CD14-positive monocyte (primary cell): ENCODE data around the gene DSG3. TPM values are rescaled to one million over a fixed set of nuclear protein-coding genes. Genes with fewer than 3 reads are reported as not detected.

Experiments used
- DNase-seq, 3 donors: peaks; one replicate each; pipeline ENCODE4 v3.0.0-alpha.2; 2011 to 2022
- H2AFZ ChIP-seq: 2 replicates; pipeline ENCODE4 v1.6.0; 2012; ENCODE audit warnings: mild to moderate bottlenecking, low read depth, low read length, inconsistent platforms; ENCODE audit not compliant: insufficient read depth, poor library complexity, severe bottlenecking
- H3K27ac ChIP-seq, 2 donors: 1 replicate in 1 of 2; 2 replicates in 1 of 2; pipeline ENCODE4 v1.5.1; 2012 to 2013; ENCODE audit warnings: low read length in 2 of 2, control low read depth in 1 of 2, inconsistent platforms in 1 of 2, low read depth in 1 of 2, mild to moderate bottlenecking in 1 of 2
- H3K27me3 ChIP-seq, 2 donors: one replicate each; pipeline versions ENCODE4 v1.6.0 to v1.6.1; 2011 to 2013; ENCODE audit warnings: low read length in 2 of 2; ENCODE audit not compliant: control insufficient read depth in 2 of 2, insufficient read depth in 2 of 2
- H3K36me3 ChIP-seq, 2 donors: replicated peaks in 1 of 2; 1 replicate in 1 of 2; 2 replicates in 1 of 2; pipeline versions ENCODE4 v1.5.1 to v1.6.1; 2012 to 2013; ENCODE audit warnings: low read length in 2 of 2, control low read depth in 1 of 2, inconsistent platforms in 1 of 2, mild to moderate bottlenecking in 1 of 2; ENCODE audit not compliant: insufficient read depth in 2 of 2, control insufficient read depth in 1 of 2
- H3K4me1 ChIP-seq, 2 donors: 1 replicate in 1 of 2; 2 replicates in 1 of 2; pipeline versions ENCODE4 v1.5.1 to v1.6.1; 2012 to 2013; ENCODE audit warnings: low read length in 2 of 2, control low read depth in 1 of 2, inconsistent platforms in 1 of 2, mild to moderate bottlenecking in 1 of 2, moderate library complexity in 1 of 2; ENCODE audit not compliant: insufficient read depth in 2 of 2, control insufficient read depth in 1 of 2
- H3K4me2 ChIP-seq: replicated peaks from 2 replicates; pipeline ENCODE3; 2012; ENCODE audit warnings: low read length, moderate library complexity, mild to moderate bottlenecking; ENCODE audit not compliant: poor library complexity, severe bottlenecking; ENCODE audit errors: extremely low read depth
- H3K4me3 ChIP-seq, 3 experiments: fragments of 200-600 bp in 1 of 3; sonication (generic) in 1 of 3; replicated peaks in 1 of 3; 1 replicate in 2 of 3; 2 replicates in 1 of 3; pipeline ENCODE4 v1.5.1; 2011 to 2013; ENCODE audit warnings: low read length in 3 of 3, mild to moderate bottlenecking in 3 of 3, control low read depth in 2 of 3, low read depth in 2 of 3, inconsistent platforms in 1 of 3, moderate library complexity in 1 of 3
- H3K79me2 ChIP-seq: 2 replicates; pipeline ENCODE4 v1.6.0; 2012; ENCODE audit warnings: mild to moderate bottlenecking, control low read depth, inconsistent platforms, low read length, moderate library complexity; ENCODE audit not compliant: insufficient read depth
- H3K9ac ChIP-seq: 2 replicates; pipeline ENCODE4 v1.6.0; 2017; ENCODE audit warnings: low read length, mild to moderate bottlenecking; ENCODE audit not compliant: insufficient read depth, poor library complexity, severe bottlenecking
- H3K9me3 ChIP-seq, 2 donors: replicated peaks in 1 of 2; 1 replicate in 1 of 2; 2 replicates in 1 of 2; pipeline versions ENCODE4 v1.5.1 to v1.6.1; 2012 to 2013; ENCODE audit warnings: low read length in 2 of 2, control low read depth in 1 of 2; ENCODE audit not compliant: control insufficient read depth in 1 of 2, insufficient read depth in 1 of 2
- H4K20me1 ChIP-seq: 2 replicates; pipeline ENCODE4 v1.6.0; 2012; ENCODE audit warnings: mild to moderate bottlenecking, low read length, control low read depth, moderate library complexity; ENCODE audit not compliant: insufficient read depth
- H3K27ac Mint-ChIP-seq, 7 donors: one replicate each; pipeline ENCODE4 v1.8.0; 2020; ENCODE audit warnings: mild to moderate bottlenecking in 7 of 7, mixed read lengths in 7 of 7, moderate library complexity in 6 of 7, inconsistent platforms in 2 of 7
- H3K27me3 Mint-ChIP-seq, 3 donors: one replicate each; pipeline ENCODE4 v1.8.0; 2021 to 2022; ENCODE audit warnings: low read depth in 3 of 3, mild to moderate bottlenecking in 3 of 3, mixed read lengths in 3 of 3, moderate library complexity in 3 of 3, inconsistent platforms in 1 of 3
- H3K36me3 Mint-ChIP-seq, 2 donors: one replicate each; pipeline ENCODE4 v1.8.0; 2020; ENCODE audit warnings: mixed read lengths in 2 of 2, inconsistent platforms in 1 of 2, mild to moderate bottlenecking in 1 of 2
- H3K4me1 Mint-ChIP-seq: one replicate; pipeline ENCODE4 v1.8.0; 2020; ENCODE audit warnings: mild to moderate bottlenecking, mixed read lengths
- H3K4me3 Mint-ChIP-seq, 2 donors: one replicate each; pipeline ENCODE4 v1.8.0; 2020; ENCODE audit warnings: mild to moderate bottlenecking in 2 of 2, mixed read lengths in 2 of 2, moderate library complexity in 1 of 2
- H3K9me3 Mint-ChIP-seq, 7 donors: one replicate each; pipeline ENCODE4 v1.8.0; 2020 to 2022; ENCODE audit warnings: mixed read lengths in 7 of 7, mild to moderate bottlenecking in 6 of 7, moderate library complexity in 6 of 7, inconsistent platforms in 2 of 7
- WGBS: methylation state at CpG from one replicate; pipeline ENCODE4 v1.1.5; 2013; ENCODE audit warnings: missing lambda C conversion rate; ENCODE audit not compliant: insufficient coverage; 5-methylcytosine and 5-hydroxymethylcytosine counted together
- intact Hi-C, 2 donors: fragments of 100-400 bp; cut with micrococcal nuclease; formaldehyde crosslinking; loops; one replicate each; pipeline versions ENCODE4 v1.15.0 to v1.15.1; 2023
- polyA plus RNA-seq, 3 donors: library from polyadenylated mRNA; depleted of rRNA in 1 of 3; unstranded in 2 of 3; stranded (reverse) in 1 of 3; fragments of 300-500 nt in 2 of 3; fragments of >200 nt in 1 of 3; fragmentation: Illumina TruSeq in 2 of 3; gene quantifications; 1 replicate in 2 of 3; 2 replicates in 1 of 3; pipeline ENCODE4 v1.2.3, GENCODE V29; 2012 to 2021
- TF ChIP-seq, protein P1 (sequence below): fragments of 200-600 bp; IDR thresholded peaks from one replicate; pipeline ENCODE4 v1.8.0; 2022; ENCODE audit warnings: antibody characterized with exemption, mild to moderate bottlenecking

DSG3 gene
- polyA plus RNA-seq, 3 donors = not detected

DNA sequence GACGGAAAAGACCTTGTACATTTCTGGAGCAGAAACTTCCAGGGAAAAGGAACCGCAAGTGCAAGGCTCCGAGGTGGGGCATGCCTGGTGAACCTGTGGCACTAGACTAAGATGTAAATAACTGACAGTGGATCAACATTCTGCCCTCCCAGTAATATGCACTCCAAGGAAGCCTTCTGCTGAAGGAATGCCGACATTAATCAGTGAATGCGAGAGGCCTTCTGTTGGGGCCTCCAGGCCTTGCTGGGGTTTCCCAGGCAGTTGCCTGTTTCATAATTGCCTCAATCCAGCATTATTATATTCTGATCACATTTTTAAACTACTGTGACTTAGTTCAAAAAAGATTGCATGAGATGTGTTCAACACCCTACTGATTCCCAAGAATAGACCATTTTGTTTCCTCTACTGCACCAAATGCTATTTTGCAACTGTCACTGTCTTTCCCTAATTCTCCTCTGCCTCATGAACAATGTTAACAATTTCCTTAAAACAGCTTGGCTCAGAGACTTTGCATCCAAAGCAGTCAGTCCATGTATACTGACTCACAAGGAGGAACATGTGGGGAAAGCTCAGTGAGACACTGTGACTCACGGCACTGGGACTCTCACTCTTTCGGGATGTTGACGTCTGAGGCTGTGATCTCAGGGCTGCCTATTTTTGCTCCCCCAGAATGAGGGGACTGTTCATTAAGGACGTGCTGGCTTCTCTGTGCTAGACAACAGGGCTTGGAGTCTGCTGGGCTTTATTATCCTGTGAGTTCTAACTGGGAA is 39.9 kb downstream of the DSG3 start:
- H3K4me1 Mint-ChIP-seq = no peaks in the 10 kb centered on the region
- Histone ChIP-seq H3K4me3 (no peak overlapping the region), H3K27ac (no peak overlapping the region), H3K4me1 (no peaks in the 10 kb centered on the region), H3K36me3 (no peaks in the 10 kb centered on the region), H2AFZ (no peak overlapping the region), H3K4me2 (no peak overlapping the region), H3K27me3 (peaks cover 0 to 2% of the 10 kb centered on the region in 2 donors), H3K79me2 (no peaks in the 10 kb centered on the region), H3K9me3 (no peaks in the 10 kb centered on the region), H4K20me1 (no peaks in the 10 kb centered on the region), H3K9ac (no peak overlapping the region)
- DNase-seq = no peak
- H3K4me3 Mint-ChIP-seq = no peak overlapping the region
- peaks cover 0 to 4% (median 1%) of the 10 kb centered on the region in 7 donors for H3K9me3 Mint-ChIP-seq
- TF ChIP-seq, protein P1, sequence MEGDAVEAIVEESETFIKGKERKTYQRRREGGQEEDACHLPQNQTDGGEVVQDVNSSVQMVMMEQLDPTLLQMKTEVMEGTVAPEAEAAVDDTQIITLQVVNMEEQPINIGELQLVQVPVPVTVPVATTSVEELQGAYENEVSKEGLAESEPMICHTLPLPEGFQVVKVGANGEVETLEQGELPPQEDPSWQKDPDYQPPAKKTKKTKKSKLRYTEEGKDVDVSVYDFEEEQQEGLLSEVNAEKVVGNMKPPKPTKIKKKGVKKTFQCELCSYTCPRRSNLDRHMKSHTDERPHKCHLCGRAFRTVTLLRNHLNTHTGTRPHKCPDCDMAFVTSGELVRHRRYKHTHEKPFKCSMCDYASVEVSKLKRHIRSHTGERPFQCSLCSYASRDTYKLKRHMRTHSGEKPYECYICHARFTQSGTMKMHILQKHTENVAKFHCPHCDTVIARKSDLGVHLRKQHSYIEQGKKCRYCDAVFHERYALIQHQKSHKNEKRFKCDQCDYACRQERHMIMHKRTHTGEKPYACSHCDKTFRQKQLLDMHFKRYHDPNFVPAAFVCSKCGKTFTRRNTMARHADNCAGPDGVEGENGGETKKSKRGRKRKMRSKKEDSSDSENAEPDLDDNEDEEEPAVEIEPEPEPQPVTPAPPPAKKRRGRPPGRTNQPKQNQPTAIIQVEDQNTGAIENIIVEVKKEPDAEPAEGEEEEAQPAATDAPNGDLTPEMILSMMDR = no peak
- no peaks in the 10 kb centered on the region for H3K36me3 Mint-ChIP-seq
- H3K27ac Mint-ChIP-seq = peak overlapping the region in 1 of 7 donors; percentile 37
- intact Hi-C loops = no loop called here
- peaks cover 2 to 4% (median 3%) of the 10 kb centered on the region in 3 donors for H3K27me3 Mint-ChIP-seq
- 93% methylated on average over 8 of the region's 9 CpGs for WGBS

DNA sequence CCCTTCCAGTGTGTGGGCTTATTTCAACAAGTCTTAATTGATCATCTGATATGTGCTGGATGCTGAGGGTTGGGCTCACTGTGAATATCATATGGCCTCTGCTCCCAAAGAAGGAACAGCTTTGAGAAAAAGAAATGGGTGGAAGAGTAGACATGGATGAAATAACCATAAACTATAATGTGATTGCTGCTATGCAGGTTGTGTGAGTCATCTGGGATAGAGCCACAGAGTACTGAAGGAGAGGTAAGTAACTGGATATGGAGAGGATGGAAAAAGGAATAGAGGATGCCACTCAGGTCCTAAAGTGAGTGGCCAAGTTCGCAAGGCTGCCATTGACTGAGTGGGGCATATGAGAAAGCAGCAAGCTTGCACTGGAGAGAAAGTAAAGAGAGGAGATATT is 41.8 kb downstream of the DSG3 start:
- peak overlapping the region in 1 of 7 donors; percentile 2 for H3K27ac Mint-ChIP-seq
- Histone ChIP-seq H3K4me1 (no peaks in the 10 kb centered on the region), H3K9me3 (no peaks in the 10 kb centered on the region), H3K27me3 (peaks cover 0 to 2% of the 10 kb centered on the region in 2 donors), H3K36me3 (no peaks in the 10 kb centered on the region), H4K20me1 (no peaks in the 10 kb centered on the region), H3K4me2 (no peak overlapping the region), H3K4me3 (no peak overlapping the region), H3K9ac (no peak overlapping the region), H3K27ac (no peak overlapping the region), H2AFZ (no peak overlapping the region), H3K79me2 (no peaks in the 10 kb centered on the region)
- intact Hi-C loops = no loop called here
- H3K4me3 Mint-ChIP-seq = no peak overlapping the region
- H3K4me1 Mint-ChIP-seq = no peaks in the 10 kb centered on the region
- peaks cover 0 to 4% (median 2%) of the 10 kb centered on the region in 7 donors for H3K9me3 Mint-ChIP-seq
- WGBS = 100% methylated on average over 1 of the region's 1 CpG
- TF ChIP-seq, protein P1 = no peak
- DNase-seq = no peak
- no peaks in the 10 kb centered on the region for H3K36me3 Mint-ChIP-seq
- peaks cover 2 to 4% (median 3%) of the 10 kb centered on the region in 3 donors for H3K27me3 Mint-ChIP-seq
